Measurements from ENCODE around the gene ZNF772.
"Not testable (repeated sequence)": the region's sequence is repeated elsewhere in the genome, so short reads cannot be mapped to it uniquely, and the experiment has no call there.

ZNF772 gene

DNA sequence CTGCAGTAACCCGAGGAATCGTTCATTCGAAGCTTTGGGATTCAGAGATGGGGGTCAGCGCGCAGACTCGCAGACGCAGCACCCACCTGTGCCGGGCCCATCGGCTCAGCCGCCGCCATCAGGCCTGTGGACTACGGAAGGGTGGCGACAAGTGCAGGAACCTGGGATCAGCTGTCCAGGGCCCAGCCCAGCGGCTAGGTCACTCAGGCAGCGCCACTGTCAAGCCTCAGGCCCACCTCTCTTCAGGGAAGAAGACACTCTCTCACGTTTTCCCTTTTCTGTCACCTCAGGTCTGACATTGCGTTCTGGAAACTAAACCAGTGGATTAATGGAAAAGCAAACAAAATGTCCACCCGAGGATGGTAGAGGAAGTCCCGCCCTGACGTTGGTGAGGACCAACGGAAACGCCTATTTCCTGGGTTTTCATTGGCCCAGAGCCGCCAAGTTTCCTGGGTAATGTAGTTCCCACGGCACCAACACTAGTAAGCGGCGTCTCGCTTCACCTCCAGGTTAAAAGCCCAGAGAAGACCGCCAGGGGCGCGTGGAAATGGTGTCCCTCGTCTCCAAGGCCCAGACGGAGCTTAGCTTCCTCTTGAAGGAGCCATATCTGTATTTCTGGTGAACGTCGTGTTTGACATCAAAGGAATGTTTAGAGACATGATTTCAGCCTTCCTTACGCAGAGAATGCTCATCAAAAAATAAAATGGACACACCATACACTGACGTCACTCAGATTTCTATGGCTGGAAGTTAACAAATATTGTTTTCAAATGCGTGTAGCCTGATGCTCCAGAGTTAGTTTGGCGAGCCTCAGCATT is at the start of gene ZNF772:
Gene ZNF772 (minus strand): TSS at position 376 of the 818 bp plus-strand sequence. CDS start 257 bp downstream, at position 119.
- peak; percentile 98 for DNase-seq

DNA sequence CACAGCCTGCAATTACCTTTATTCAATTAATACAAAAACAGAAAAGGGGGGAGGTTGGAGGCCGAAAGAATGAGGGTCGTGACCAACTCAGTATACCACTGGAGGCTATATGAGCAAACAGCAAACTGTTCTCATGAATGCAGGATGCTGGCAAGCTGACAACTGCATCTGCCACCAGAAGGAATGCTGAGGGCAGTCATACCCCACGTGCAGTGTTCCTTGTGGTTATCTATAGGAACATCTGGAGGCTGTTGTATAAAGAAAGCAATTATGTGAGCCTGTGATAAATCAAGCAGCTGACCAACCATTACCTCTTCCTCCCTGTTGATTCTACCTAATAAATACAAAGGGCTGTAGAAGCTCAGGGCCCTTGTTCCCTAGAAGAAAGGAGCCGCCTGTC is 40.7 kb upstream of the ZNF772 start:
- DNase-seq, result not testable (repeated sequence)

DNA sequence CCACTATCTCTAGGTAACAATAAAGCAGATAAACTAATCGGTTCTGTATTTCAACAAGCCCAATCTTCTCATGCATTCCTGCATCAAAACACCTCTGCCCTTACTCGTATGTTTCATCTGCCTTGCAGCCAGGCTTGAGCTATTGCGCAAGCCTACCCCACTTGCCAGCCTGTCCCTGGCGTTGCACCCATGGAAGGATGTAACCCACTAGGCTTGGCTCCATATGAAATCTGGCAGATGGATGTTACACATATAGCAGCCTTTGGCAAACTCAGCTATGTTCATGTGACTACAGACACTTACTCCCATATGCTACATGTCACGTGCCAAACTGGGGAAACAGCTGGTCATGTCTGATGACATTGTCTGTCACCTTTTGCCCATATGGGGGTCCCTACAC is 37.9 kb upstream of the ZNF772 start:
- DNase-seq, result no peak

GRCh38 chr19:57512845-57513244 is 35.5 kb upstream of the ZNF772 start:
- peak; percentile 15 for DNase-seq

GRCh38 chr19:57511484-57511883 is 34.1 kb upstream of the ZNF772 start:
- no peak for DNase-seq

DNA sequence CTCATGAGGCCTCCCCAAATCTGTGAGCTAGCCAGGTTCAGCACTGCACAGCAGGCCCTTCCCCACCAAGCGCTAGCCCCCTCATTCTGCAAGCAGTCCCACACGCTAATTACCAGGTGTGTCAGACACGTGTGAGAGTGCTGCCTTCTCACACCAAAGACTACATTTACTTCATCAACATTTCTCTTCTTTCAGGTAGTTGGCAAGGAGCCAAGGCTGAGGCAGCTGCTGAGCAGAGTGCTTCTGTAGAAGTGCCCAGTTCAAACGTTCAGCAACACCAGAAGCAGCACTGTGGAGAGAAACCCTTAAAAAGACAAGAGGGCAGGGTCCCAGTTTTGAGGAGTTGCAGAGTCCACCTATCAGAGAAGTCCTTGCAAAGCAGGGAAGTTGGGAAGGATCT is 28.8 kb upstream of the ZNF772 start:
- DNase-seq, result peak; percentile 73

- DNase-seq, result not testable (repeated sequence)
Observed at GRCh38 chr19:57500400-57500799, 23.0 kb upstream of the ZNF772 start.

DNA sequence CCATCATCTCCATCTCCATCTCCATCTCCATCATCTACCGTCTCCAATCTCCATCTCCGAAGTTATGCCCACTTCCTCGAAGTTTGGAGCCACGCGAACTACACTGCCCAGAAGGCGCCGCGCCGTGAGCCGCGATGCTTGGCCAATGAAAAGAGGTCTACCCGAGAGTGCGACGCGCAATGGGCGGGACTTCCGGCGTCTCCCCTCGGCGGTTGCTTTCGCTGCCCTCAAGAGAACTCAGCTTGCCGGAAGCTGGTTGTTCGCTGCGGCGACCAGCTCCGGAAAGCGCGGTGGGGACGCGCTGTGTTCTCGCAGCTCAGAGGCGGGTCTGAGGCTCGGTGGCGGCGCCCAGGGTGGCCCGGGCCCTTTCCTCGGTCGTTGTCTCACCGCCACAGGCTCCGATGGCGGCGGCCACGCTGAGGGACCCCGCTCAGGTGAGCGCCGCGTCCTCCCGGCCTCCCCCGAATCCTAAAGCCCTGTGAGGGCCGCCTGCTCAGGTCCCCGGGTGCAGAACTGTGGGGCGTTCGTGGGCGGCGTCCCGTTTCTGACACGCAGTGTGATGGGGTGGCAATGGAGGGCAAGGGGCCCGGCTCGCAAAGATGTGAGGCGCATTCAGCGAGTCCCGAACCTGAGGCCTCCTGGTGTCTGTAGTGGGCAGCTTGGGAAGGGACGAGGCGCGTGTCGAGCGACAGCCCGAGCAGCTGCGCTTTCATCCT is 22.5 kb upstream of the ZNF772 start, which contains the start of gene ZNF773:
Gene ZNF773 (plus strand): TSS at position 259 of the 716 bp plus-strand sequence. CDS start 143 bp downstream, at position 402.
- DNase-seq, result not testable (repeated sequence)

DNA sequence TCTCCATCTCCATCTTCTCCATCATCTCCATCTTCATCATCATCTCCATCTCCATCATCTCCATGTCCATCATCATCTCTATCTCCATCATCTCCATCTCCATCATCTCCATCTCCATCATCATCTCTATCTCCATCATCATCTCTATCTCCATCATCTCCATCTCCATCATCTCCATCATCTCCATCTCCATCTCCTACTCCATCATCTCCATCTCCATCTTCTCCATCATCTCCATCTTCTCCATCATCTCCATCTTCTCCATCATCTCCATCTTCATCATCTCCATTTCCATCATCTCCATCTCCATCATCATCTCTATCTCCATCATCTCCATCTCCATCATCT is 21.9 kb upstream of the ZNF772 start:
- DNase-seq, result not testable (repeated sequence)

- not testable (repeated sequence) for DNase-seq
Observed at GRCh38 chr19:57488299-57488644, 10.9 kb upstream of the ZNF772 start.

DNA sequence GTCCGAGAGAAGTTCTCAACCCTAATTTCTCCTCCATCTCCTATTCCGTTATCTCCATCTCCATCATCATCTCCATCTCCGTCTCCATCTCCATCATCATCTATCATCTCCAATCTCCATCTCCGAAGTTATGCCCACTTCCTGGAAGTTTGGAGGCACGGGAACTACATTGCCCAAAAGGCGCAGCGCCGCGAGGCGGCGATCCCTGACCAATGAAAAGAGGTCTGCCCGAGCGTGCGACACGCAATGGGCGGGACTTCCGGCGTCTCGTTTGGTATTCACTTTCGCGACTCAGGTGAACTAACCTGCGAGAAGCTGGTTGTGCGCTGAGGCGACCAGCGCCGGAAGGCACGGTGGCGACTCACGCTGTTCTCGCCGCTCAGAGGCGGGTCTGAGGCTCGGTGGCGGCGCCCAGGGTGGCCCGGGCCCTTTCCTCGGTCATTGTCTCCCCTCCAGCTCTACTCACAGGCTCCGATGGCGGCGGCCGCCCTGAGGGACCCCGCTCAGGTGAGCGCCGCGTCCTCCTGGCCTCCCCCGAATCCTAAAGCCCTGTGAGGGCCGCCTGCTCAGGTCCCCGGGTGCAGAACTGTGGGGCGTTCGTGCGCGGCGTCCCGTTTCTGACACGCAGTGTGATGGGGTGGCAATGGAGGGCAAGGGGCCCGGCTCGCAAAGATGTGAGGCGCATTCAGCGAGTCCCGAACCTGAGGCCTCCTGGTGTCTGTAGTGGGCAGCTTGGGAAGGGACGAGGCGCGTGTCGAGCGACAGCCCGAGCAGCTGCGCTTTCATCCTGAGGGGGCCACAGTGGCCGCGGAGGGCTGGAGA is 10.3 kb upstream of the ZNF772 start, which contains the start of gene ZNF419:
Gene ZNF419 (plus strand): TSS at position 274 of the 822 bp plus-strand sequence. CDS start 201 bp downstream, at position 475.
- DNase-seq, result peak; percentile 98

DNA sequence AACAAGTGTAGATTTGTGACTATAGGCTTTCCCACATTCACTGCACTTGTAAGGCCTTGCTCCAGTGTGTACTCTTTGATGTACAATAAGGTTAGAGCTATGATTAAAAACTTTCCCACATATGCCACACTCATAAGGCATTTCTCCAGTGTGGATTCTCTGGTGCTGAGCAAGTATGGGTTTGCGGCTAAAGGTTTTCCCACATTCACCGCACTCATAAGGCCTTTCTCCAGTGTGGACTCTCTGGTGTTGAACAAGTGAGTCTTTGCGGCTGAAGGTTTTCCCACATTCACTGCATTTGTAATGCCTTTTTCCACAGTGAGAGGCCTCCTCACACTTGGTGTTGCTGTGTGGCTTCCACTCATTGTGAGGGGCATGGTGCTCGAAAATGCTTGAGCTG is 3.7 kb downstream of the ZNF772 start:
- DNase-seq, result peak; percentile 6

- DNase-seq, result no peak
Observed at GRCh38 chr19:57466489-57466888, 10.9 kb downstream of the ZNF772 start.

DNA sequence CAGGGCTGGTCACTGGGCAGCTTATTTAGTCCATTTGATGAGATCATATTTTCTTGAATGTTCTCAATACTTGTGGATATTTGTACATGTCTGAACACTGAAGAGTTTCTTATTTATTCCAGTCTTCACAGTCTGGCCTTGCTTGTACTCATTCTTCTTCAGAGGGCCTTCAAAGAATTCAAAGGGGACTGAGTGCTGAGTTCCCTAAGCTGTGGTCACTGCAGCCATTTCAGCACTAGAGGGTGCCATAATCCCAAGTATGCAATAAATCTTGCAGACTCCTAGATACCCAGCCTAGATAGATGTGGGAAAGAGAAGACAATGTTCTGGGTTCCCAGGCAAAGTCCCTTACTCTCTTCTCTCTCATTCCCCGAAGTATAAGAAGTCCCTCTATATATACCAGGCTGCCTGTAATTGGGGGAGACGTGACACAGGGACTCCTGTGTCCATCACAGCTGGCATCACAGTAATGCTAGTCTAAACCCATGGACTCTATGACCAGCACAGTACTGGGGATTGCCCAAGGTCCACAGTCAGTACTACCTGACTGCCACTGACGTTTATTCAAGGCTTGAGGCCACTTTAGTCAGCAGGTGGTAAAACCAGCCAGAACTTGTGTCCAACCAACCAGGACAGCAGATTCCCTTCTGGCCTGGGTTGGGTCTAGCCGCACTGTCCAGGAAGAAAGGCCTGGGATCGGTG is 11.5 kb downstream of the ZNF772 start:
- DNase-seq, result peak; percentile 84

- DNase-seq, result no peak
Observed at GRCh38 chr19:57452307-57452706, 25.1 kb downstream of the ZNF772 start.

DNA sequence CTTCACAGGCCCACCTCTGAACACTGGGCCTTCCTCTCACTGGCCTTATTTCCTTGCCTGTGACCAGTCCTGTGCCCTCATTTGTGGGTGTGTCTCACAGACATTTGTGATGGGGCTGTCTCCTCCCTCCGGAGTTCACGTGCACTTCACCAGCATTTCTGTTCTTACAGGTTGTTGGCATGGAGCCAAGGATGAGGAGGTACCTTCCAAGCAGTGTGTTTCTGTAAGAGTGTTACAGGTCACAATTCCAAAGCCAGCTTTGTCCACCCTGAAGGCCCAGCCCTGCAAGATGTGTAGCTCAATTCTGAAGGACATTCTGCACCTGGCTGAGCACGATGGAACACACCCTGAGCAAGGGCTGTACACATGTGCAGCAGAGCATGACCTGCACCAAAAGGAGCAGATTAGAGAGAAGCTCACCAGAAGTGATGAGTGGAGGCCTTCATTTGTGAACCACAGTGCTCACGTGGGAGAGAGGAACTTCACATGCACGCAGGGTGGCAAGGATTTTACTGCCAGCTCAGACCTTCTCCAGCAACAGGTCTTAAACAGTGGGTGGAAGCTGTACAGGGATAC is 34.2 kb downstream of the ZNF772 start:
- peak; percentile 33 for DNase-seq

DNA sequence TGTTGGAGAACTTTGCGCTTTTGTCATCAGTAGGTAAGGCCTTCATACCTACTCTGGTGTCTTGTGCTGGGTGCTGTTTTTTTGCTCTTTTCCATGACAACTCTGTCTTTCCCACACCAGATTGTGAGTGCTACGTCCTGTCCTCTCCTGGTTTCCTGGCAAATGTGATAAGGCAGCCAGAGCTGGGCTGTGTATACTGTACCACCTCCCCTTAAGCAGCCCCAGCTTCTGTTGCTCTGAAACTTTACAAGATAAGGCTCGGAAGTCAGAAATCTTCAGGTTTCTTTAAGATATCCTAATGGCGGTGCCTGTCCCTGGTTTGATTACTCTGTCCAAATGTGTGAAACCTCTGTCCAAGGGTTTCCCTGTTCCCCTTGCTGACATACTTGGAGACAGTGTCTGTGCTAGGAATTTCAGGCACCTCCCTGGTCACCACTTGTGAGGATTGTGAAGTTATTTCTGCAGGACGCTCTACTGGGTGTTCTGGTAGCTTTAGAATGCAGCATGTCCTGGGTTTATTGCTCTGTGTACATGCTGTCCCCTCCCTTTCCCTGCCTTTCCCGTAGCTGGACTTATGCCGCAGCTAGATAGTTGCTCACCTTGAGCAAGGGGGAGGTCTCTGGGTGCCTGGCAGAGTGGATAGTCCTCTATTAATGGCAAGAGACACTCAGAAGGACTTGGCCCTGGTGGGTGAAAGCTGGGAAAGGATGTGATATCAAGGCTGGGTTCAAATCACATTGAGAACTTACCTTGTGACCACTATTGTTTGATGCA is 35.2 kb downstream of the ZNF772 start:
- DNase-seq, result no peak

GRCh38 chr19:57438925-57439324 is 38.4 kb downstream of the ZNF772 start:
- no peak for DNase-seq

DNA sequence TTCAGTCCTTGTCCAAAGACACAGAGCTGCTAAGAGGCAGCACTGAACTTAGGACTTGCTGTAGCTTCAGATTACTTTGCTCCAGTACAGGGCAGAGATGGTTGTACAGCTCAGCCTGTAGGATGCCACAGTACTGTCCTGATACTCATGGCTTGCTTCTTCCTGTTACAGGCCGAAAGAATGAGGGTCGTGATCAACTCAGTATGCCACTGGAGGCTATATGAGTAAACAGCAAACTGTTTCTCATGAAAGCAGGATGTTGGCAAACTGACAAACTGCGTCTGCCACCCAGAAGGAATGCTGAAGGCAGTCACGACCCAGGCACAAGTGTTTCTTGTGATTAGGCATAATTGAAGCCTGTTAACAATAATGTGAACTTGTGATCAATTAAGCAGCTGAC is 39.4 kb downstream of the ZNF772 start:
- DNase-seq, result no peak

DNA sequence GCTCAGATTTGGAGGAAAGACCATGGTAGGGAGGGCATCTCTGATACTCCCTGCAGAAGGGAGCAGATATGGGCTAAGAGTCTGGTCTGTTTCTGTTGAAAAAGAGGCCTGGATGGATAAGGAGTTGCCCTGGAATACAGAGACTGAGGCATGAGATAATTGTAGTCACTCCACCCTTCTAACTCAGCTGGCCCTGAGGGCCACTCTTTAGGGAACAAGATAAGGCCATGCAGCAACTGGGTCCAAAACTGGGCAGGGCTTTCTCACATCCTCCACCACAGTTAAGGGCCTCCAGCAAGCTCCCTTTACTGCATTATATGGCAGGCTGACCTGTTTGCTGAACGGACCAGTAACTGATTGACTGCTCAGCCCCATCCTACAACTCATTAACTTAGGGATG is 40.9 kb downstream of the ZNF772 start:
- DNase-seq, result no peak
